ENCODE measurements around the gene RAPGEF2. TPM values are rescaled to one million over a fixed set of nuclear protein-coding genes. Genes with fewer than 3 reads are reported as not detected.

The RAPGEF2 gene
- polyA plus RNA-seq, 1 donor (not counting 4 experiments of a cell fraction or from before 2014, with no cell fraction given): 23.8 TPM

DNA sequence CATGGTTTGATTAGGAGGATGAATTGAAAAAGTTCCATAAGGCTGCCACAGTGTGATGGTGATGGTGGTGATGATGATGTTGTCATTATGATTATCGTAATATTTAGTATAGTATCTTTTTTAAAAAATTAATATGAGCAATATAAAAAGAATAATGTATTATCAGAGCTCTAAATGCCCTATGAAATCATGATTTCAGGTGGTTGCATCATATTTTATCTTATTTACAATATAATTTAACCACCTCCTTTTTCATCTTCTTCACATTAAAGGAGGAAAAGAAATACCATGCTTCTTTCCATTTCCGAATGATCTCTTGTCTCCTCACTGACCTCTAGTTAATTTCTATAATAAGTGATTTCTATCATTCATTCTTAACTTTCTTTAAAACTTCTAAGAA is 225.9 kb downstream of the RAPGEF2 start:
- H3K27ac ChIP-seq (ENCODE audit: control insufficient read depth, insufficient read depth, low read length): no peak overlapping the region

DNA sequence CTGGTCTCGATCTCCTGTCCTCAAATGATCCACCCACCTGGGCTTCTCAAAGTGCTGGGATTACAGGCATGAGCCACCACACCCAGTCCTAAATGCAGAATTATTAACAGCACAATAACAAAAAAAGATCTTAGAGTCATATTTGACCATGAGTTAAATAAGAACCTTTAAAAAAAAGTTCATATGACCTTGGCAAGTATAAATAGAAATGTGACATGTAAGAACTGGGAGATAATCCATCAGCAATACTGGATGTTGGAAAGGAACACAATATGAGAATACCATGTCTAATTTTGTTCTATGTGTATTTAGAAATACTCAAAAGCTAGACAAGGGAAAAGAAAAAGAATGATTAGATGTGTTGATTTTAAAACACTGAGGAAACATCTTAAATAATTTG is 231.6 kb downstream of the RAPGEF2 start:
- Histone ChIP-seq H3K9me3 (ENCODE audit: control insufficient read depth, low read depth, low read length) (no peaks in the 10 kb centered on the region), H3K27me3 (ENCODE audit: control insufficient read depth, extremely low read depth, insufficient read depth, low read length) (no peaks in the 10 kb centered on the region), H4K20me1 (ENCODE audit: control insufficient read depth, extremely low read depth, insufficient read depth, low read length) (no peaks in the 10 kb centered on the region), H3K79me2 (ENCODE audit: control insufficient read depth, insufficient read depth, low read length) (no peaks in the 10 kb centered on the region), H3K27ac (ENCODE audit: control insufficient read depth, insufficient read depth, low read length) (no peak overlapping the region), H3K4me1 (ENCODE audit: control insufficient read depth, extremely low read depth, insufficient read depth, low read length) (peaks cover 7% of the 10 kb centered on the region), H2AFZ (ENCODE audit: control insufficient read depth, low read length) (no peak overlapping the region), H3K9me1 (ENCODE audit: control insufficient read depth, extremely low read depth, insufficient read depth, low read length) (no peaks in the 10 kb centered on the region), H3K9ac (ENCODE audit: control insufficient read depth, extremely low read depth, insufficient read depth, low read length) (no peak overlapping the region), H3K4me3 (ENCODE audit: control insufficient read depth in 2 of 3, extremely low read depth in 1 of 3, insufficient read depth in 2 of 3, low read depth in 1 of 3, low read length in 3 of 3) (no peak overlapping the region), H3K4me2 (ENCODE audit: control insufficient read depth, extremely low read depth, insufficient read depth, low read depth, low read length) (no peak overlapping the region), H3K36me3 (ENCODE audit: control insufficient read depth in 2 of 2, extremely low read depth in 1 of 2, insufficient read depth in 2 of 2, low read length in 2 of 2) (peaks cover 0 to 7% of the 10 kb centered on the region in 2 experiments)
- no peak for DNase-seq (ENCODE audit: low read depth, low spot score)
- FAIRE-seq: no peak
- dilution Hi-C loops (cut with MboI; ENCODE audit: extremely low pct_ligation_motif_present, low sequenced_read_pairs): no loop called here
- TF ChIP-seq EZH2 (IDR thresholded peaks at IDR 0.05; ENCODE audit: low read length): no peak
- TF ChIP-seq, protein P1, sequence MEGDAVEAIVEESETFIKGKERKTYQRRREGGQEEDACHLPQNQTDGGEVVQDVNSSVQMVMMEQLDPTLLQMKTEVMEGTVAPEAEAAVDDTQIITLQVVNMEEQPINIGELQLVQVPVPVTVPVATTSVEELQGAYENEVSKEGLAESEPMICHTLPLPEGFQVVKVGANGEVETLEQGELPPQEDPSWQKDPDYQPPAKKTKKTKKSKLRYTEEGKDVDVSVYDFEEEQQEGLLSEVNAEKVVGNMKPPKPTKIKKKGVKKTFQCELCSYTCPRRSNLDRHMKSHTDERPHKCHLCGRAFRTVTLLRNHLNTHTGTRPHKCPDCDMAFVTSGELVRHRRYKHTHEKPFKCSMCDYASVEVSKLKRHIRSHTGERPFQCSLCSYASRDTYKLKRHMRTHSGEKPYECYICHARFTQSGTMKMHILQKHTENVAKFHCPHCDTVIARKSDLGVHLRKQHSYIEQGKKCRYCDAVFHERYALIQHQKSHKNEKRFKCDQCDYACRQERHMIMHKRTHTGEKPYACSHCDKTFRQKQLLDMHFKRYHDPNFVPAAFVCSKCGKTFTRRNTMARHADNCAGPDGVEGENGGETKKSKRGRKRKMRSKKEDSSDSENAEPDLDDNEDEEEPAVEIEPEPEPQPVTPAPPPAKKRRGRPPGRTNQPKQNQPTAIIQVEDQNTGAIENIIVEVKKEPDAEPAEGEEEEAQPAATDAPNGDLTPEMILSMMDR (optimal IDR thresholded peaks at IDR 0.05 in 1 of 3, IDR thresholded peaks at IDR 0.05 in 1 of 3, conservative IDR thresholded peaks at IDR 0.05 in 1 of 3; ENCODE audit: extremely low read depth in 1 of 3, insufficient read depth in 2 of 3, low read length in 3 of 3): no peak

More for the DNA sequence above, 225.9 kb downstream of the RAPGEF2 start:
- Histone ChIP-seq H4K20me1 (ENCODE audit: control insufficient read depth, extremely low read depth, insufficient read depth, low read length) (no peaks in the 10 kb centered on the region), H3K4me2 (ENCODE audit: control insufficient read depth, extremely low read depth, insufficient read depth, low read depth, low read length) (no peak overlapping the region), H3K79me2 (ENCODE audit: control insufficient read depth, insufficient read depth, low read length) (no peaks in the 10 kb centered on the region), H3K27me3 (ENCODE audit: control insufficient read depth, extremely low read depth, insufficient read depth, low read length) (no peaks in the 10 kb centered on the region), H2AFZ (ENCODE audit: control insufficient read depth, low read length) (no peak overlapping the region), H3K9me3 (ENCODE audit: control insufficient read depth, low read depth, low read length) (no peaks in the 10 kb centered on the region), H3K36me3 (ENCODE audit: control insufficient read depth in 2 of 2, extremely low read depth in 1 of 2, insufficient read depth in 2 of 2, low read length in 2 of 2) (peaks cover 0 to 5% of the 10 kb centered on the region in 2 experiments), H3K9ac (ENCODE audit: control insufficient read depth, extremely low read depth, insufficient read depth, low read length) (no peak overlapping the region), H3K4me1 (ENCODE audit: control insufficient read depth, extremely low read depth, insufficient read depth, low read length) (no peaks in the 10 kb centered on the region), H3K4me3 (ENCODE audit: control insufficient read depth in 2 of 3, extremely low read depth in 1 of 3, insufficient read depth in 2 of 3, low read depth in 1 of 3, low read length in 3 of 3) (no peak overlapping the region), H3K9me1 (ENCODE audit: control insufficient read depth, extremely low read depth, insufficient read depth, low read length) (no peaks in the 10 kb centered on the region)
- dilution Hi-C loops (cut with MboI; ENCODE audit: extremely low pct_ligation_motif_present, low sequenced_read_pairs): no loop called here
- DNase-seq (ENCODE audit: low read depth, low spot score) (no peak), FAIRE-seq (no peak)
- TF ChIP-seq, protein P1 (optimal IDR thresholded peaks at IDR 0.05 in 1 of 3, IDR thresholded peaks at IDR 0.05 in 1 of 3, conservative IDR thresholded peaks at IDR 0.05 in 1 of 3; ENCODE audit: extremely low read depth in 1 of 3, insufficient read depth in 2 of 3, low read length in 3 of 3): no peak
- no peak for TF ChIP-seq EZH2 (IDR thresholded peaks at IDR 0.05; ENCODE audit: low read length)

Data from keratinocyte (primary cell).